H1 (cell line): ENCODE measurements around the gene KLHL17. TPM values are rescaled to one million over a fixed set of nuclear protein-coding genes. Genes with fewer than 3 reads are reported as not detected.

Source experiments
- KDM1A ChIP-seq: fragments of 200-600, 300-600 bp; sonication (generic); IDR thresholded peaks from 2 replicates; pipeline ENCODE4 v1.7.1; 2016; ENCODE audit warnings: mild to moderate bottlenecking, low read length, borderline replicate concordance
- RXRA ChIP-seq: IDR thresholded peaks from 2 replicates; pipeline ENCODE4 v1.6.1; 2011; ENCODE audit warnings: low read depth, mild to moderate bottlenecking, low read length, moderate library complexity; ENCODE audit not compliant: insufficient read depth
- polyA plus RNA-seq, 7 experiments: library from polyadenylated mRNA; depleted of rRNA in 3 of 7; stranded (reverse) in 5 of 7; unstranded in 2 of 7; fragments of >200 nt in 5 of 7; fragments of 200-250 nt in 2 of 7; gene quantifications; 1 replicate in 5 of 7; 2 replicates in 1 of 7; 4 replicates in 1 of 7; pipeline versions ENCODE4 v1.2.1 to v1.2.3, GENCODE V29; 2011 to 2013; ENCODE audit warnings: missing spikeins in 2 of 7, mixed read lengths in 2 of 7
- total RNA-seq: library from RNA; stranded (reverse); fragmentation: NEBNext Ultra II Directional; extraction: Animal tissue kit (Norgen Biotek cat#: 25700); gene quantifications from 2 replicates; pipeline ENCODE4 v1.2.1, GENCODE V29; 2021
- TF ChIP-seq, protein P1 (sequence below): IDR thresholded peaks from 2 replicates; pipeline ENCODE4 v1.6.1; 2011; ENCODE audit warnings: low read depth, mild to moderate bottlenecking, low read length; ENCODE audit not compliant: insufficient read depth

The KLHL17 gene
- total and polyA plus RNA-seq, 2 of the 8 experiments (the other 6 are each of a cell fraction or from before 2014, with no cell fraction given), result 32.6 to 36.1 TPM

DNA sequence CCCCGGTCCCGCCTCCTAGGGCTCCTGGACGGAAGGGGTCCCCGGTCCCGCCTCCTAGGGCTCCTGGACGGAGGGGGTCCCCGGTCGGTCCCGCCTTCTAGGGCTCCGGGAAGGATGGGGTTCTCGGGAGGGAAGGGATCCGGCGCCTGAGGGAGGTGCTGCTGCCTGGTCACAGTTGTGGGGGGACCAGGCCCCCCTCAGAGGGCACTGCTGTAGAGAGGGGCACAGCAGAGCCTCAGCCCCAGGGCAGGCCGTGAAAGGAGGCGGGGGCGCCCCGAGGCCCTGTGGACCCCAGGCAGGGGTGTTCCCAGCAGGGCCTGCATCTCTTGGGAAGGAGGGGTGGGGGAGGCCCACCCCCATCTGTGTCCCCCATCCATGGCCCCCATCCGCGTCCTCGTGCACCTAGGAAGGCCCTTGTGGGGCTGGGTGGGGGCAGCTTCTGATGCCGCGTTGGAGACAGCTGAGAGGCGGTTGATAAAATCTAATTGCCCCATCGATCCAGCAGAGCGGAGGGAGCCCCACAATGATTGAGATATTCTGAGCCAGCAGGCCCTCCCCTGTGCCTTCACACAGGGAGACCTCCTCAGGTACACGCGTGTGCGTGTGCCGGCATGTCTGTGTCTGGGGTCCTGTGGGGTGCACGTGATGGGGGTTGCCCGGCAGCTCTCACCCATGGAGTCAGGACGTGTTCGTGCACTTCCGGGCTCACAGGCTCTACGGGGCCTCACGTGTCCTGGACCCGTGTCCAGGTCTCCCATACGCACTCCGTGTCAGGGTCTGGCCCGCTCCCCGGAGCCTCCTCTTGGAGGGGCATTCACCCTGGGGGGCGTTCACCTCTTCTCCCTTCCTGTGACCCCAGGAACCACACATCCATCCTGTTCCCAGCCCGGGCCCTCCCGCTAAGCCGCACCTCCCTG lies 23.8 kb upstream of the KLHL17 start (continued):
- TF ChIP-seq, protein P1, sequence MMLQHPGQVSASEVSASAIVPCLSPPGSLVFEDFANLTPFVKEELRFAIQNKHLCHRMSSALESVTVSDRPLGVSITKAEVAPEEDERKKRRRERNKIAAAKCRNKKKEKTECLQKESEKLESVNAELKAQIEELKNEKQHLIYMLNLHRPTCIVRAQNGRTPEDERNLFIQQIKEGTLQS, result no peak
- TF ChIP-seq RXRA (no peak), KDM1A (no peak)
